HFF-Myc (cell line): Measurements from ENCODE around the gene CHGA.

ENCODE experiments used
- DNase-seq: peaks from one replicate; pipeline ENCODE4 v3.0.0-alpha.2; 2011; ENCODE audit warnings: low read depth; ENCODE audit errors: extremely low read depth
- H3K4me3 ChIP-seq: replicated peaks from 2 replicates; pipeline ENCODE4 v1.5.1; 2011; ENCODE audit warnings: low read depth, mild to moderate bottlenecking, control low read depth, low read length
- CTCF ChIP-seq: IDR thresholded peaks from 2 replicates; pipeline ENCODE4 v1.5.1; 2012; ENCODE audit warnings: mild to moderate bottlenecking, low read depth, low read length, control low read depth; ENCODE audit errors: missing control alignments

The CHGA gene

DNA sequence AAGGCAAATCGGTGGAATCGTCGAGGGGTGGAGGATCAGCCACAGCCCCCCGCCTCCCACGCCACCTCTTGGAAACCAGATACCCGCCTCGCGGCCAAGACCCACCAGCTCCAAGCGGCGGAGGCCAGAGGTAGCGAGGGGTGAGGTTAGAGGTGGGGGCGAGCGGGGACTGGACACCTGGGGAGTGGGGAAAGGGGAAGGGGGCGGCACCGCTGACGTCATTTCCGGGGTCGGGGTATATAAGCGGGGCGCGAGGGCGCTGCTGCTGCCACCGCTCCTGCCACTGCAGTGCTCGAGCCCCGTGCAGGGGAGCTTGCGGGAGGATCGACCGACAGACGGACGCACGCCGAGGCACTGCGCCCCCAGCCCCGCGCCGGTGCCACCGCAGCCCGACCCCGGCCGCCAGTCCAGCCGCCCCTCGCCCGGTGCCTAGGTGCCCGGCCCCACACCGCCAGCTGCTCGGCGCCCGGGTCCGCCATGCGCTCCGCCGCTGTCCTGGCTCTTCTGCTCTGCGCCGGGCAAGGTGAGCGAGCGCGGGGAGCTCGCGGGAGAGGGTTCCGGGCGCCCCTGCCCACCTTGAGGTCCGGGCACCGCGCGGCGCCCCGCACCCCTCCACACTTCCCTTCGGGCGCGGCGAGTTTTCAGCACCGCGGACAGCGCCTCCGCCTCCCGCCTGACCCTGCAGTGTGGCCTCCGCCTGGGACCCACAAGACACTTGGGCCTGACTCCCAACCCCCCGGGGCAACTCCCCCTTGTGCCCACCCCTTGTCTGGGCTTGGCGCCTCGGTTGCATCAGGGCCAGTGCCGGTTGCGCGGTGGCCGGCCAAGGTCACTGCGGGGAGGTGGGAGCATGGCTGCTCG lies at the start of gene CHGA:
CHGA (plus strand) TSS at position 268 of the 861 bp plus-strand sequence; CDS start at position 478, 210 bp downstream.
- TF ChIP-seq CTCF = no peak
- H3K4me3 ChIP-seq = no peak within 1 kb of the TSS
- DNase-seq = no peak

- H3K4me3 ChIP-seq = no peak overlapping the region
- DNase-seq = no peak
- no peak for TF ChIP-seq CTCF
Observed at GRCh38 chr14:92874962-92875661, 47.8 kb upstream of the CHGA start.

- DNase-seq = no peak
- H3K4me3 ChIP-seq = no peak overlapping the region
- no peak for TF ChIP-seq CTCF
Observed at GRCh38 chr14:92877757-92878431, 45.1 kb upstream of the CHGA start.

- no peak for TF ChIP-seq CTCF
- no peak for DNase-seq
- no peak overlapping the region for H3K4me3 ChIP-seq
Observed at GRCh38 chr14:92880351-92880750, 42.6 kb upstream of the CHGA start.

GRCh38 chr14:92880851-92881250 lies 42.1 kb upstream of the CHGA start:
- no peak overlapping the region for H3K4me3 ChIP-seq
- no peak for TF ChIP-seq CTCF
- no peak for DNase-seq

DNA sequence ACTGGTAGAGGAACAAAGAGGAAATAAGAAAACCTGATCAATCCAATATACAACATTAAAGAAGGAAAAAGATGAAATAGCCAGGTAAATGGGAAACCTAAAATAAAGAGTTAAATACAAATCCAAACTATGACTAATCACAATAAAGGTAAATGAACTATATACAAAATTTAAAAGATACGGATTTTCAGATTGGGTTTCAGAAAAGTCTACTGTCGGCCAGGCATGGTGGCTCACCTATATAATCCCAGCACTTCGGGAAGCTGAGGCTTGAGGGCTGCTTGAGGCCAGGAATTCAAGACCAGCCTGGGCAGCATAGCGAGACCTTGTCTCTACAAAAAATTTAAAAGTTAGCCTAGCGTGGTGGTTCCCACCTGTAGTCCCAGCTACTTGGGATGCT lies 39.9 kb upstream of the CHGA start:
- no peak for DNase-seq
- no peak overlapping the region for H3K4me3 ChIP-seq
- TF ChIP-seq CTCF = no peak
